ENCODE data around the gene RALGDS. TPM values are rescaled to one million over a fixed set of nuclear protein-coding genes. Genes with fewer than 3 reads are reported as not detected.
A peak's percentile ranks its signal among the peaks of the same experiment; 100 is the strongest.

RALGDS gene
- total and polyA plus RNA-seq, 8 donors: 43.5 to 58.9 (median 50.4) TPM

- Histone ChIP-seq H3K27me3 (no peaks in the 10 kb centered on the region), H3K4me1 (peaks cover 11 to 19% of the 10 kb centered on the region in 2 donors), H3K36me3 (peaks cover 0 to 30% of the 10 kb centered on the region in 2 donors), H3K4me3 (no peak overlapping the region), H3K27ac (no peak overlapping the region), H3K9me3 (no peaks in the 10 kb centered on the region)
- no peak for TF ChIP-seq CTCF (IDR thresholded peaks at IDR 0.05)
- ATAC-seq: no peak
- no peak for DNase-seq
- intact Hi-C loops (cut with DNase I): no loop called here
Measured at GRCh38 chr9:133151601-133152525, 30.8 kb upstream of the RALGDS start.

GRCh38 chr9:133151041-133151440, 30.0 kb upstream of the RALGDS start:
- no peak overlapping the region for H3K4me3 ChIP-seq
- TF ChIP-seq CTCF (IDR thresholded peaks at IDR 0.05): no peak
- peaks cover 11 to 20% of the 10 kb centered on the region in 2 donors for H3K4me1 ChIP-seq
- no peak for DNase-seq
- no peak for ATAC-seq
- H3K36me3 ChIP-seq: peaks cover 0 to 27% of the 10 kb centered on the region in 2 donors
- H3K9me3 ChIP-seq: no peaks in the 10 kb centered on the region
- H3K27ac ChIP-seq: no peak overlapping the region
- intact Hi-C loops (cut with DNase I): no loop called here
- no peaks in the 10 kb centered on the region for H3K27me3 ChIP-seq

GRCh38 chr9:133149130-133150015, 28.3 kb upstream of the RALGDS start:
- ATAC-seq (peak; percentile 78), DNase-seq (peak; percentile 79 to 96 (median 90))
- Histone ChIP-seq H3K4me1 (peaks cover 16 to 32% of the 10 kb centered on the region in 2 donors), H3K4me3 (peak overlapping the region; percentile 24 to 65), H3K9me3 (no peaks in the 10 kb centered on the region), H3K36me3 (peaks cover 0 to 10% of the 10 kb centered on the region in 2 donors), H3K27ac (peak overlapping the region; percentile 81 to 83), H3K27me3 (no peaks in the 10 kb centered on the region)
- TF ChIP-seq CTCF (IDR thresholded peaks at IDR 0.05): peak in 1 of 2 donors; percentile 17
- intact Hi-C loops (cut with DNase I): loop anchor here in 1 of 2 donors (5.0 kb wide), 2 partner anchors 47 to 107 kb away; no protein-coding TSS in a partner anchor

- DNase-seq (peak in 2 of 4 donors; percentile 65 to 91), ATAC-seq (peak; percentile 13)
- no peaks in the 10 kb centered on the region for H3K9me3 ChIP-seq
- peak overlapping the region; percentile 65 for H3K4me3 ChIP-seq
- peak overlapping the region; percentile 83 to 85 for H3K27ac ChIP-seq
- intact Hi-C loops (cut with DNase I): loop anchor here in 1 of 2 donors (5.0 kb wide), 2 partner anchors 46 to 106 kb away; no protein-coding TSS in a partner anchor
- H3K27me3 ChIP-seq: no peaks in the 10 kb centered on the region
- H3K4me1 ChIP-seq: peaks cover 22 to 41% of the 10 kb centered on the region in 2 donors
- peaks cover 0 to under 1% of the 10 kb centered on the region in 2 donors for H3K36me3 ChIP-seq
- no peak for TF ChIP-seq CTCF (IDR thresholded peaks at IDR 0.05)
Measured at GRCh38 chr9:133148199-133149129, 27.4 kb upstream of the RALGDS start.
